ENCODE data around the gene ROPN1B.
"Not testable (repeated sequence)": the region's sequence is repeated elsewhere in the genome, so short reads cannot be mapped to it uniquely, and the experiment has no call there.

Gene ROPN1B

GRCh38 chr3:125968701-125969592 lies at the start of gene ROPN1B:
Gene ROPN1B (plus strand): TSS chr3:125969178. CDS start chr3:125972055, 2,877 bp downstream.
- DNase-seq = not testable (repeated sequence)

- not testable (repeated sequence) for DNase-seq
Measured at GRCh38 chr3:125920191-125920590, 48.8 kb upstream of the ROPN1B start.

GRCh38 chr3:125920751-125921279 lies 48.2 kb upstream of the ROPN1B start:
- DNase-seq = not testable (repeated sequence)

- not testable (repeated sequence) for DNase-seq
Measured at GRCh38 chr3:125921712-125922111, 47.3 kb upstream of the ROPN1B start.

- DNase-seq = not testable (repeated sequence)
Measured at GRCh38 chr3:125923324-125924115, 45.5 kb upstream of the ROPN1B start.

GRCh38 chr3:125924276-125924675 lies 44.7 kb upstream of the ROPN1B start:
- peak; percentile 47 for DNase-seq

GRCh38 chr3:125925727-125926126 lies 43.3 kb upstream of the ROPN1B start:
- not testable (repeated sequence) for DNase-seq

GRCh38 chr3:125928771-125929545 lies 40.0 kb upstream of the ROPN1B start:
- peak; percentile 53 for DNase-seq

- not testable (repeated sequence) for DNase-seq
Measured at GRCh38 chr3:125929765-125930164, 39.2 kb upstream of the ROPN1B start.

GRCh38 chr3:125931355-125931880 lies 37.6 kb upstream of the ROPN1B start:
- not testable (repeated sequence) for DNase-seq

- not testable (repeated sequence) for DNase-seq
Measured at GRCh38 chr3:125933397-125934173, 35.4 kb upstream of the ROPN1B start.

- not testable (repeated sequence) for DNase-seq
Measured at GRCh38 chr3:125935252-125935874, 33.6 kb upstream of the ROPN1B start.

- DNase-seq = not testable (repeated sequence)
Measured at GRCh38 chr3:125936210-125936815, 32.7 kb upstream of the ROPN1B start.

GRCh38 chr3:125936891-125937290 lies 32.1 kb upstream of the ROPN1B start:
- DNase-seq = not testable (repeated sequence)

- DNase-seq = not testable (repeated sequence)
Measured at GRCh38 chr3:125947806-125948205, 21.2 kb upstream of the ROPN1B start.

- DNase-seq = not testable (repeated sequence)
Measured at GRCh38 chr3:125948901-125949300, 20.1 kb upstream of the ROPN1B start.

GRCh38 chr3:125951176-125951575 lies 17.8 kb upstream of the ROPN1B start:
- not testable (repeated sequence) for DNase-seq

GRCh38 chr3:125957020-125957419 lies 12.0 kb upstream of the ROPN1B start:
- not testable (repeated sequence) for DNase-seq

- no peak for DNase-seq
Measured at GRCh38 chr3:125957674-125958510, 11.1 kb upstream of the ROPN1B start.
